NB4 (cell line): Measurements from ENCODE around the gene RBMXL3.

Source experiments
- MYC ChIP-seq: IDR thresholded peaks from 2 replicates; pipeline ENCODE4 v1.6.1; 2011; ENCODE audit warnings: low read depth, low read length
- TF ChIP-seq, protein P1 (sequence below): IDR thresholded peaks from one replicate; pipeline ENCODE4 v1.5.1; 2012; ENCODE audit warnings: low read depth, low read length

DNA sequence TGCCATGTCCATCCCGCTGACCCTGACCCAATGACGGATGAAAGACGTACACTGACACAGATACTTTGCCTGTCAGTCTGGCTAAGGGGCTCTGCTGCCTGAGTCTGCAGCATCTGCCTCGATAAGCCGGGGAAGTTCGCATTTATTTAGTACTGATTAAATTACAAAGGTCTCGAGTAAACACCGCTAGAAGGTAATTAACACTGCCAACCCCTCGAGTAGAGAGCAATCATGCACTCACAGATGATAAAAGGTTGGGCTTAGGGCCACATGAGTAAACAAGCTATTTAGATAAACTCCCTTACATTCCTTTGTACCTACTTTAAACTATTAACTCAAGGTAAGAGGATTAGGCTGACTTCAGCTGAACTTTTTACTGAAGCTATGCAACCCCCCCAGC lies 16.0 kb upstream of the RBMXL3 start:
- TF ChIP-seq, protein P1, sequence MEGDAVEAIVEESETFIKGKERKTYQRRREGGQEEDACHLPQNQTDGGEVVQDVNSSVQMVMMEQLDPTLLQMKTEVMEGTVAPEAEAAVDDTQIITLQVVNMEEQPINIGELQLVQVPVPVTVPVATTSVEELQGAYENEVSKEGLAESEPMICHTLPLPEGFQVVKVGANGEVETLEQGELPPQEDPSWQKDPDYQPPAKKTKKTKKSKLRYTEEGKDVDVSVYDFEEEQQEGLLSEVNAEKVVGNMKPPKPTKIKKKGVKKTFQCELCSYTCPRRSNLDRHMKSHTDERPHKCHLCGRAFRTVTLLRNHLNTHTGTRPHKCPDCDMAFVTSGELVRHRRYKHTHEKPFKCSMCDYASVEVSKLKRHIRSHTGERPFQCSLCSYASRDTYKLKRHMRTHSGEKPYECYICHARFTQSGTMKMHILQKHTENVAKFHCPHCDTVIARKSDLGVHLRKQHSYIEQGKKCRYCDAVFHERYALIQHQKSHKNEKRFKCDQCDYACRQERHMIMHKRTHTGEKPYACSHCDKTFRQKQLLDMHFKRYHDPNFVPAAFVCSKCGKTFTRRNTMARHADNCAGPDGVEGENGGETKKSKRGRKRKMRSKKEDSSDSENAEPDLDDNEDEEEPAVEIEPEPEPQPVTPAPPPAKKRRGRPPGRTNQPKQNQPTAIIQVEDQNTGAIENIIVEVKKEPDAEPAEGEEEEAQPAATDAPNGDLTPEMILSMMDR = no peak
- no peak for TF ChIP-seq MYC
